Neural cell (in vitro differentiated cells): ENCODE data around the gene RHCE.
"Not testable (repeated sequence)": the region's sequence is repeated elsewhere in the genome, so short reads cannot be mapped to it uniquely, and the experiment has no call there.

Experiments
- EP300 ChIP-seq: fragments of 450-650 bp; conservative IDR thresholded peaks from 2 replicates; pipeline ENCODE4 v1.6.1; 2014; ENCODE audit warnings: antibody characterized with exemption, mild to moderate bottlenecking, moderate library complexity; ENCODE audit not compliant: poor library complexity, severe bottlenecking
- EZH2 ChIP-seq: fragments of 200-600, 300-800 bp; shearing (Covaris generic), sonication (generic); IDR thresholded peaks from 2 replicates; pipeline ENCODE4 v1.6.1; 2014; ENCODE audit warnings: antibody characterized with exemption, low read length, borderline replicate concordance, mild to moderate bottlenecking; ENCODE audit not compliant: insufficient read depth, poor library complexity, severe bottlenecking

DNA sequence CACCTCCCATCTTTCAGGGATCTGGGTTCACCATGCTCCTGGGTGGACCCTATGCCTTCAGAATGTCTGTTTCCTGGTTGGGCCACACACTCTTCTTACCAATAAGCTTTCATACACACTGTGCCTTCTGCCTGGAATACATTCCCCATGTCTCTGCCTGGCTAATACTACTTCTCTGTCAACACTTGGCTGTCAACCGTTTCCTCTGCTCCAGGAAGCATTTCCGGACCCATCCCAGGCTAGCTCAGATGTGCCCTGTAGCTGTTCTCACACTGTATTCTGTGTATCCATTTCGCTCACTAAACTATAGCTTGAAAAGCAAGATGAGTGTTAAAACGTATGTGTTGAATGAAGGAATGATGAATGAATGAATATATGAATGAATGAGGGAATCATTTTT is 33.5 kb downstream of the RHCE start:
- not testable (repeated sequence) for TF ChIP-seq EP300, EZH2
